ENCODE data around the gene GPR150.

DNA sequence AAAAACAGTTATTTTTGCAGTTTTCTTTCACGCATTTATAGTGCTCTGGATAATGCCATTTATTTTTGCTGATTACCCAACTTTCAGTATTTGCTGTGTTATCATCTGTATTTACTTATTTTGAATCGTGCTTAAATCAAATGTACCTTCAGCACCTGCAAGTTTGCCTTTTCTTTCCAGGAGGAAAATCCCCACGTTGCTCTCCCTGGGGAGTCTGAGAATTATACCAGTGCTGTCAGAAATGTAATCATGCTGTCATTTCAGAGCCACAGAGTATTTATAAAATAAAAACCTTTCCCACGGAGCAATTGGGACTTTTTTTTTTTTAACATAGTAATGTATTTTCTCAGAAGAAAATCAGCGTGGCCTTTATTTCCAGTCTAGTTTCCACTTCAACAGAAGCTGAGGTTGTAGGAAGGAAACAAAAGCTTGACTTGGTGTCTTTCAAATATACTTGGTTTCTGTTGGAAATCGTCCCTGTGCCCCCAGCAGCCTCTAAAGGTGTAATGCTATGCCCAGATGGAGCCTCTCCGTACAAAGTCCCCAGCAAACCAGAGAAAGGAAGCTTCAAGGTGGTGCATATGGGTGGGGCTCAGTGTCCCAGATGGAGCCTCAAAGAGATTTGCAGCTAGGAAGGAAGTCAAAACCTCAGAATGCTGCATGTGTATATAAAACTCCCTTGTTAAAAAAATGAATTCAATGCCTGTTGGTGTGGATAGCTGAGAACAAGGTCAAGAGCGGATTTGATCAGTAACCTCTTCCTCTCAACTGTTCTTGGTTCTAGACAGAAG is 2.1 kb downstream of the GPR150 start:
- no peak for TF ChIP-seq EZH2 (IDR thresholded peaks at IDR 0.05; ENCODE audit: borderline replicate concordance, control insufficient read depth, low read depth, low read length)
- TF ChIP-seq, protein P1, sequence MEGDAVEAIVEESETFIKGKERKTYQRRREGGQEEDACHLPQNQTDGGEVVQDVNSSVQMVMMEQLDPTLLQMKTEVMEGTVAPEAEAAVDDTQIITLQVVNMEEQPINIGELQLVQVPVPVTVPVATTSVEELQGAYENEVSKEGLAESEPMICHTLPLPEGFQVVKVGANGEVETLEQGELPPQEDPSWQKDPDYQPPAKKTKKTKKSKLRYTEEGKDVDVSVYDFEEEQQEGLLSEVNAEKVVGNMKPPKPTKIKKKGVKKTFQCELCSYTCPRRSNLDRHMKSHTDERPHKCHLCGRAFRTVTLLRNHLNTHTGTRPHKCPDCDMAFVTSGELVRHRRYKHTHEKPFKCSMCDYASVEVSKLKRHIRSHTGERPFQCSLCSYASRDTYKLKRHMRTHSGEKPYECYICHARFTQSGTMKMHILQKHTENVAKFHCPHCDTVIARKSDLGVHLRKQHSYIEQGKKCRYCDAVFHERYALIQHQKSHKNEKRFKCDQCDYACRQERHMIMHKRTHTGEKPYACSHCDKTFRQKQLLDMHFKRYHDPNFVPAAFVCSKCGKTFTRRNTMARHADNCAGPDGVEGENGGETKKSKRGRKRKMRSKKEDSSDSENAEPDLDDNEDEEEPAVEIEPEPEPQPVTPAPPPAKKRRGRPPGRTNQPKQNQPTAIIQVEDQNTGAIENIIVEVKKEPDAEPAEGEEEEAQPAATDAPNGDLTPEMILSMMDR (IDR thresholded peaks at IDR 0.05 in 2 of 3, conservative IDR thresholded peaks at IDR 0.05 in 1 of 3; ENCODE audit: control insufficient read depth in 2 of 3, extremely low read depth in 1 of 3, insufficient read depth in 1 of 3, low read depth in 3 of 3, low read length in 3 of 3), result no peak
- TF ChIP-seq NFIC (IDR thresholded peaks at IDR 0.05; ENCODE audit: low read depth, low read length), result no peak
- TF ChIP-seq, protein P2, sequence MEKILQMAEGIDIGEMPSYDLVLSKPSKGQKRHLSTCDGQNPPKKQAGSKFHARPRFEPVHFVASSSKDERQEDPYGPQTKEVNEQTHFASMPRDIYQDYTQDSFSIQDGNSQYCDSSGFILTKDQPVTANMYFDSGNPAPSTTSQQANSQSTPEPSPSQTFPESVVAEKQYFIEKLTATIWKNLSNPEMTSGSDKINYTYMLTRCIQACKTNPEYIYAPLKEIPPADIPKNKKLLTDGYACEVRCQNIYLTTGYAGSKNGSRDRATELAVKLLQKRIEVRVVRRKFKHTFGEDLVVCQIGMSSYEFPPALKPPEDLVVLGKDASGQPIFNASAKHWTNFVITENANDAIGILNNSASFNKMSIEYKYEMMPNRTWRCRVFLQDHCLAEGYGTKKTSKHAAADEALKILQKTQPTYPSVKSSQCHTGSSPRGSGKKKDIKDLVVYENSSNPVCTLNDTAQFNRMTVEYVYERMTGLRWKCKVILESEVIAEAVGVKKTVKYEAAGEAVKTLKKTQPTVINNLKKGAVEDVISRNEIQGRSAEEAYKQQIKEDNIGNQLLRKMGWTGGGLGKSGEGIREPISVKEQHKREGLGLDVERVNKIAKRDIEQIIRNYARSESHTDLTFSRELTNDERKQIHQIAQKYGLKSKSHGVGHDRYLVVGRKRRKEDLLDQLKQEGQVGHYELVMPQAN (conservative IDR thresholded peaks at IDR 0.05), result no peak
- TF ChIP-seq POLR2A (IDR thresholded peaks at IDR 0.05; ENCODE audit: low read depth, low read length), result no peak
- TF ChIP-seq, protein P3, sequence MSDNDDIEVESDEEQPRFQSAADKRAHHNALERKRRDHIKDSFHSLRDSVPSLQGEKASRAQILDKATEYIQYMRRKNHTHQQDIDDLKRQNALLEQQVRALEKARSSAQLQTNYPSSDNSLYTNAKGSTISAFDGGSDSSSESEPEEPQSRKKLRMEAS (IDR thresholded peaks at IDR 0.05; ENCODE audit: low read depth, low read length), result no peak
- no peak for TF ChIP-seq IRF4 (IDR thresholded peaks at IDR 0.05; ENCODE audit: low read depth, low read length)
- no peak for TF ChIP-seq CHD2 (IDR thresholded peaks at IDR 0.05; ENCODE audit: borderline replicate concordance, low read depth, low read length)
- TF ChIP-seq, protein P4, sequence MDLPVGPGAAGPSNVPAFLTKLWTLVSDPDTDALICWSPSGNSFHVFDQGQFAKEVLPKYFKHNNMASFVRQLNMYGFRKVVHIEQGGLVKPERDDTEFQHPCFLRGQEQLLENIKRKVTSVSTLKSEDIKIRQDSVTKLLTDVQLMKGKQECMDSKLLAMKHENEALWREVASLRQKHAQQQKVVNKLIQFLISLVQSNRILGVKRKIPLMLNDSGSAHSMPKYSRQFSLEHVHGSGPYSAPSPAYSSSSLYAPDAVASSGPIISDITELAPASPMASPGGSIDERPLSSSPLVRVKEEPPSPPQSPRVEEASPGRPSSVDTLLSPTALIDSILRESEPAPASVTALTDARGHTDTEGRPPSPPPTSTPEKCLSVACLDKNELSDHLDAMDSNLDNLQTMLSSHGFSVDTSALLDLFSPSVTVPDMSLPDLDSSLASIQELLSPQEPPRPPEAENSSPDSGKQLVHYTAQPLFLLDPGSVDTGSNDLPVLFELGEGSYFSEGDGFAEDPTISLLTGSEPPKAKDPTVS (IDR thresholded peaks at IDR 0.05; ENCODE audit: low read depth, low read length), result no peak
- no peak for TF ChIP-seq SMARCA5 (IDR thresholded peaks at IDR 0.05)
- no peak for TF ChIP-seq NFYB (IDR thresholded peaks at IDR 0.05; ENCODE audit: insufficient read depth, low read depth, low read length)
- TF ChIP-seq SRF (IDR thresholded peaks at IDR 0.05; ENCODE audit: low read depth in 2 of 2, low read length in 2 of 2), result no peak

Data from GM12878 (cell line).